ENCODE measurements around the gene CHST13.

The CHST13 gene

DNA sequence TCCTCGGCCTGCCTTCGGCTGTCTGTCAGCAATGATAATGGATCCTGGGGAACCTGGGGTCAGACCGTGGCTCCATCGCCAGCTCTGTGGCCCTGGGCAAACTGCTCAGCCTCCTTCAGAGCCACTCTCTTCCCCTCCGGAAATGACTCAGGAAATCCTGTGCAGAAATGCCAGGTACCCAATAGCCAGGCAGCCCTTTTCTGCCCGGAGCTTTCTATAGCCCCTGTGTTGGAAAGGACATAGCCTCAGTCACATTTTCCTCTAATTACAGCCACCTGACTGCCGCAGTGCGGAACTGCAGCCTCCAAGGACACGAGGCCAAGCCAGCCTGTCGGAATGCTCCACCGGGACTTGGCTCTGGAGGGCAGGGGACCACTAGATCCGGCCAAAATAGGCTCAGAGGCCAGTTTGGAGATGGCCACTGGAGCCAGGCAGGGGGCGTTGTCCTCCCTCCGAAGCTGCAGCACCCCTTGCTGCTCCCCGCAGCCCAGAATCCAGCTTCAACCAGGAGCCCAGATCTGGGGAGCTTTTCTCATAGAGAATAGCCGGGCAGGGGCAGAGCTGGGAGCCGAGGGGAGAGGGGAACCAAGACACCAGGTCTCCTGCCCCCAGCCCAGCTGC, 36.7 kb upstream of the CHST13 start:
- peak; percentile 69 for DNase-seq (ENCODE audit: low read depth)

- DNase-seq (ENCODE audit: low read depth): no peak
Observed at GRCh38 chr3:126488185-126488584, 35.8 kb upstream of the CHST13 start.

DNA sequence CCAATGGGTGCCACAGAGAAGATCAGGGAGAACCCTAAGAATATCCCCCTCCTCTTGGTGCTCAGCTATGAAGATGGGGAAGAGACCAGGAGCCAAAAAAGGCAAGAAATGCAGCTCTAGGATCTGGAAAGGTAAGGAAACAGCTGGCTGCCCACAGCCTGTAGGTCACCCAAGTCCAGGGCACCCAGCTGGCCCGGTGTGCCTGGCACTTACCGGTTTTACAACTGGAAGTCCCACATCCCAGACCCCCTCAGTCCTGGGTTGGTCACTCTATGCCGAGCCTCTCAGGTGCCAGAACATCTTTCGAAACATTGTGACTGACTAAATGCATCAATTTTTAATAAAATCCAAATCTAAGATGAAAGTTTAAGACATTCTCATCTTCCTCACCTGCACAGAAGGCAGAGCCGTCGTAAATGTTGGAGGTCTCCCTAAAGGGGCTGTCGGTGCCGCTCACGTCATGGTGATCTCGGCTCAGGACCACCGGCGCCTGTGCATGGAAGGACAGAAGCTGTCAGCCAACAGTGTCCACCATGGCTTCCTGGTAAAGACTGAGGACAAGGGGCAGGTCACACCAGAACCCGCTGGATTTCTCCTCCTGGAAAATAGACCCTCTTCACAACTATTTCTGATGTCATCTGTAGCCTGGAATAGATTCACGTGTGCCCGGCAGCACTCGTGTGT, 34.9 kb upstream of the CHST13 start:
- DNase-seq (ENCODE audit: low read depth): no peak

- no peak for DNase-seq (ENCODE audit: low read depth)
Observed at GRCh38 chr3:126490619-126491018, 33.3 kb upstream of the CHST13 start.

DNA sequence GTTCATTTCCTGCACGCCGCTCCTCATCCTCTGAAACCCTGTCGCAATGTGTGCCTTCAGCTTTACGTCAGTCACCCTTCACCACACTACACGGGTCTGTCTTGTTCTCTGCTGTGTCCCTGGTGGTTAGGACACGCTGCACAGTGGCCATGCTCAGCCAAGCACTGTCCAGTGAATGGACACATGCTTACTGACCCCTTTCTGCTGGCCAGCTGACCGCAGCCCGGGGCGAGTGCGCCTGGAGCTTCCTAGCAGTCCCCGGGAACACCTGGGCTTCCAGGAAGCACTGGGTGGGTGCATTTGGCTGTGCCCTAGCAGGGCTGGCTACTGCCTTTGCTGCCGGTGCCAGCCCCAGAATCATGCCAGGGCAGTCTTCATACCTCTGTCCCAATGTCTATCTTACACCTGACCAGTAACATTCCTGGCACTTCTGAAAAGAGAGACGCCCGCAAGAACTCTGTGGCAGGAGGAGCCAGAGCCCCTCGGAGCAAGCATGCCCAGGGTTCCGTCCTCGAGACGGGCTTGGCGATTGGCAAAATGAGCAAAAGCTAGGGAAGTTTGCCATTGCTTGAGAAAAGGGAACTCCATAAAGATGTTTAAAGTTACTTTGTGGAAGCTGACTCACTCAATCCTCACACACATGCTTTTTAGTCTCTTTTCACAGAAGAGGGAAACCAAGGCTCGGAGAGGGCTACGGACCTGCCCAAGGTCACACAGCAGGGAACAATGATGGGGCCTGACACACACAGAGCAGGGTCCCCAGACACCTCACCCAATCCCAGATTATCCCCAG, 32.5 kb upstream of the CHST13 start:
- no peak for DNase-seq (ENCODE audit: low read depth)

DNA sequence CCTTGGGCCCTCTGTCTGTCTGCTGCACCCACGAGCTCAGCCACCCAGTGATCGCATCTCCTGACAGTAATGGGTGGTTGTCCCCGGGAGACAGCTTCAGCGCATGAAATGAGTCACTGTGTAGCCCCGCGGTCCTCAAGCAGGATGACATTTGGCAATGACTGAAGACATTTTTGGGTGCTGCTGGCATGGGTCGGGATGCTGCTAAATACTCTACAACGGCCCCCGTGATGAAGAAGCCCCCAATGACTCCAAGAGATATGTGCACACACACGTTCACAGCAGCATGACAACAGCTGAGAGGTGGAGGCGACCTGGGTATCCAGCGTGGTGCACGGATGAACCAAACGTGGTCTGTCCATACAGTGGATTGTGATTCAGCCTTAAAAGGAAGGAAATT, 30.9 kb upstream of the CHST13 start:
- DNase-seq (ENCODE audit: low read depth): no peak

DNA sequence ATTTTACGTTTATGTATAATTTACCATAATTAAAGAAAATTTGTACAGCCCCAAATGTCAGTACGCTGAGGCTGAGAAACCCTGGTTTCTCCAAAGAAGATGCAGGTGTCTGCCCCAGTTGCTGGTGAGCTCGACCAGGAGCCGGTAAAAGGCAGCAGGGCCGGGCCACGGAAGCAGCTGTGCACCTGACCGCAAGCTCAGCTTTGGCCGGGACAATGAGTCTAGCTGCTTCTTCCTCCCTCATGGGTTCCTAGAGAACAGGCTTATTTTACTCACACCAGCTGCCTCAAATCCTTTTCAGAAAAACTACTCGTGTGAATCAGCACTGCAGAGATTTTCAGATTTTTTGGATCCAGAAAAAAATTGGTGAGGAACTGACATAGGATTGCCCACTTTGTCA, 30.2 kb upstream of the CHST13 start:
- no peak for DNase-seq (ENCODE audit: low read depth)

DNA sequence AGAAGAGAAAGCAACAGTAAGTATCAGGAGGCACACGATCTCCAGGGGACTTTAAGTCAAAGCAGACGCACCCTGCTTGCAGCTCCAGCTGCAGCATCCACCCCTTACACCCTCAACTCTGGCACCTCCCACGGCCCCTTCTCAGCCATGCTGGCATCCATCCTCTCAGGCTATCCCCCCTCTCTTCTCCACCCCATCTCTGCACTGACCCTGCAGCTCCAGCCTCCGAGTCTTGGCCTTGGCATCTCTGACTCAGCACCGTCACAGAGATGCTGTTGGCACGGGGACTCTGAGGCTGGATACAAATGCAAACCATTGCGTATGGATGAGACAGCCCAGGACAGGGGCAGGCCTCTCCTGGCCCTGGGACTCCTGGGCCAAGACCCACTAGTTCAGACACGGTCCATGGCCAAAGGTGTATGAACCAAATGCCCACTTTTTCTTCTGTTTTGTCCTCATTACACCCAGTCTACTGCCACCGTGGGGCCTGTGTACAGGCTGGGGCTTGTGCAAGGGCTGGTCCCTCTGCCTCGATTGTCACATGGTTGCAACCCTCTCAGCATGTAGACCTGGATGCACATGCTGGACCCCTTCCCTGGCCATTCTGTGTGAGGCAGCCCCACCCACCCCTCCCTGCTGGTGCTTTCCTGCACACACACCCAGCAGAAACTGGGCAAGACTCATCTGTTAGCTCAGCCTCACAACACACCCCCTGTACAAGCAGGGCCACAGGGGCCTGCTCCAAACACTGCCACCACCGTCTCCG, 29.6 kb upstream of the CHST13 start:
- DNase-seq (ENCODE audit: low read depth): peak; percentile 29

- no peak for DNase-seq (ENCODE audit: low read depth)
Observed at GRCh38 chr3:126494970-126495230, 29.1 kb upstream of the CHST13 start.

- no peak for DNase-seq (ENCODE audit: low read depth)
Observed at GRCh38 chr3:126495786-126496185, 28.2 kb upstream of the CHST13 start.

GRCh38 chr3:126496894-126497850, 26.8 kb upstream of the CHST13 start:
- no peak for DNase-seq (ENCODE audit: low read depth)

- no peak for DNase-seq (ENCODE audit: low read depth)
Observed at GRCh38 chr3:126497956-126498355, 26.0 kb upstream of the CHST13 start.

- no peak for DNase-seq (ENCODE audit: low read depth)
Observed at GRCh38 chr3:126498461-126498860, 25.5 kb upstream of the CHST13 start.

- DNase-seq (ENCODE audit: low read depth): no peak
Observed at GRCh38 chr3:126498929-126499328, 25.0 kb upstream of the CHST13 start.

DNA sequence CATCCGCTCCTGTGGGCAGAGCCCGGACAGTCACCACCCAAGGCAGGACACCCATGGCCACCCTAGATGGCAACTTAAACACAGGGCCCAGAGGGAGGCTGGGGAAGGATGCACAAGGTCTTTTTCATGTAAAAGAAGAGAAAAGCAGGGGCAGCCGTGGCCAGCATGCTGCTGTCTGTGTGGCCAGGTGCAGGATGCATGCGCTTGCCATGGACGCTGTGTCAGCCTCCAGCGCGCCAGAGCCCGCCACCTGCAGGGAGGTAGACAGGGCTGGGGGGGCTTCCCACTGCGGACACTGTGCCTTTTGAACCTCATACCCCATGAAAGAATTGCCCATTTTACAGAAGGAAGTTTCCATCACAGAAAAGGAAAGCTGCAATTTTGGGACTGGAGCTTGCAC, 24.6 kb upstream of the CHST13 start:
- DNase-seq (ENCODE audit: low read depth): no peak

GRCh38 chr3:126500016-126500415, 23.9 kb upstream of the CHST13 start:
- no peak for DNase-seq (ENCODE audit: low read depth)

DNA sequence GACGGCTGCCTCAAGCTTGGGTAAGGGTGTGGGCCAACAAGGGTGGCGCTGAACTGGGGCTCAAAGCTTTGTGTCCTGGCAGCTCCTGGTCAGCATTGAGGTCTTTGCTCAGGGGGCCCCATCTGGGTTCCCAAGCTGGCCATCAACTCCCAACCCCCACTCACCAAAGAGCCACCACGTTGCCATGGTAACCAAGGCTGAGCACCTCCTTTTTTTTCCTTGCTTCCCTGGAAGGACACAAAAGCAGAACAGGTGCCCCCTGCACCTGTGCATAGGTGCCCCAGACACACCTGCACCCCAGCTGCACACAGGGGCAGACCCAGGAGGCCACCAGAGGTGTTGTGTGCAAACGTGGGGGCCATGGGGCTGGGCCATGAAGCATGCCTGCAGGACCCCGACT, 22.9 kb upstream of the CHST13 start:
- no peak for DNase-seq (ENCODE audit: low read depth)

GRCh38 chr3:126501736-126502135, 22.2 kb upstream of the CHST13 start:
- DNase-seq (ENCODE audit: low read depth): no peak

DNA sequence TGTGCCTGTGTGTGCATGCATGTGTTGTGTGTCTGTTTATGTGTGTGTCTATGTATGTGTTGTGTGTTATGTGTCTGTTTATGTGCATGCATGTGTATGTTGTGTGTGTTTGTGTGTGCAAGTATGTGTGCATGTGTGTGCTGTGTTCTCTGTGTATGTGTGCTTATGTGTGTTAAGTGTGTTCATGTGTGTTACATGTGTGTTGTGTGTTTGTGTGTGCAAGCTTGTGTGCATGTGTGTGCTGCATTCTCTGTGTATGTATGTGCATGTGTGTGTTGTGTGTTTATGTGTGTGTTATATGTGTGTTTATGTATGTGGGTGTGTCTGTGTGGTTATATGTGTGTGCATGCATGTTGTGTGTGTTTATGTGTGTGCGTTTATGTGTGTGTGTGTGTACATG, 21.3 kb upstream of the CHST13 start:
- DNase-seq (ENCODE audit: low read depth): no peak

DNA sequence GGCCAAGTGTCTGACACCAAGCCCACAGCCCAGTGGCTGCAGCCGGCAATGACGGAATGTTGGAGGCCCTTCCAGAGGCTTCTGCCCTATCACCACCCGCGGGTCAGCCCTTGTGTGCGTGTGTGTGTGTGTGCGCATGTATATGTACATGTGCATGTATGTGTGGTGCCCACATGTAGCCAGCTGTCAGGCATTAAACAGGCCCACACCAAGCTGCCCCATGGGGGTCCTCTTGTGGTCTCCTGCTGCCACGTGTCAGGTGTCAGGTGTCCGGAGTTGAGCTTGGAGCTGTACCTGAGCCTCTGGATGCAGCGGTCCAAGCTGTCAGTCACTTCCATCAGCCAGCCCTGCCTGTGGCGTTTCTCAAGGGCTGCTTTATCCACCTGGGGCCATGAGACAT, 20.3 kb upstream of the CHST13 start:
- no peak for DNase-seq (ENCODE audit: low read depth)

GRCh38 chr3:126507886-126508285, 16.1 kb upstream of the CHST13 start:
- DNase-seq (ENCODE audit: low read depth): no peak

- DNase-seq (ENCODE audit: low read depth): peak; percentile 38
Observed at GRCh38 chr3:126508564-126508964, 15.4 kb upstream of the CHST13 start.
